OCI-LY1 (cell line): ENCODE measurements around the gene FOXK2.
A peak's percentile ranks its signal among the peaks of the same experiment; 100 is the strongest.

Experiments
- H2AFZ ChIP-seq: fragments of 200-600 bp; sonication (generic), shearing (Covaris generic); 2 replicates; pipeline ENCODE4 v1.6.0; 2014; ENCODE audit warnings: antibody characterized with exemption, mild to moderate bottlenecking, low read length
- H3F3A ChIP-seq: fragments of 200-600 bp; sonication (generic), shearing (Covaris generic); 2 replicates; pipeline ENCODE4 v1.6.0; 2014; ENCODE audit warnings: mild to moderate bottlenecking, antibody characterized with exemption, low read length, moderate library complexity; ENCODE audit not compliant: insufficient read depth
- H3K27ac ChIP-seq: fragments of 200-600 bp; sonication (generic); 2 replicates; pipeline ENCODE4 v1.5.1; 2014; ENCODE audit warnings: low read length, mixed run types, mild to moderate bottlenecking, low read depth; ENCODE audit not compliant: poor library complexity, severe bottlenecking
- H3K27me3 ChIP-seq: fragments of 200-600 bp; sonication (generic); 2 replicates; pipeline ENCODE4 v1.6.0; 2014; ENCODE audit warnings: antibody characterized with exemption, mild to moderate bottlenecking, low read length, moderate library complexity; ENCODE audit not compliant: insufficient read depth
- H3K36me3 ChIP-seq: fragments of 200-600 bp; sonication (generic); 2 replicates; pipeline ENCODE4 v1.6.1; 2014; ENCODE audit warnings: mild to moderate bottlenecking, antibody characterized with exemption, low read length, moderate library complexity, mixed read lengths; ENCODE audit not compliant: insufficient read depth
- H3K4me1 ChIP-seq: fragments of 200-600 bp; sonication (generic); 2 replicates; pipeline ENCODE4 v1.5.1; 2014; ENCODE audit warnings: mild to moderate bottlenecking, low read length, moderate library complexity; ENCODE audit not compliant: insufficient read depth, severe bottlenecking
- H3K4me2 ChIP-seq: fragments of 200-600 bp; sonication (generic), shearing (Covaris generic); 2 replicates; pipeline ENCODE4 v1.6.1; 2014; ENCODE audit warnings: low read length
- H3K4me3 ChIP-seq: fragments of 200-600 bp; sonication (generic); 2 replicates; pipeline ENCODE4 v1.5.1; 2014; ENCODE audit warnings: low read length, low read depth, mild to moderate bottlenecking, mixed read lengths; ENCODE audit not compliant: poor library complexity, severe bottlenecking
- H3K79me2 ChIP-seq: fragments of 200-600 bp; shearing (Covaris generic); 2 replicates; pipeline ENCODE4 v1.6.1; 2016; ENCODE audit warnings: mixed run types, low read length, mixed read lengths; ENCODE audit not compliant: insufficient read depth
- H3K9ac ChIP-seq: fragments of 200-600 bp; sonication (generic), shearing (Covaris generic); 2 replicates; pipeline ENCODE4 v1.6.1; 2014; ENCODE audit warnings: mild to moderate bottlenecking, low read length, mixed read lengths
- H3K9me2 ChIP-seq: fragments of 200-600 bp; sonication (generic), shearing (Covaris generic); 2 replicates; pipeline ENCODE4 v1.6.1; 2014; ENCODE audit warnings: low read depth, mild to moderate bottlenecking, low read length, mixed read lengths
- H3K9me3 ChIP-seq: fragments of 200-600 bp; shearing (Covaris generic); 2 replicates; pipeline ENCODE4 v1.6.1; 2014; ENCODE audit warnings: low read length, mixed read lengths
- H4K20me1 ChIP-seq: fragments of 200-600 bp; sonication (generic), shearing (Covaris generic); 2 replicates; pipeline ENCODE4 v1.6.0; 2016; ENCODE audit warnings: mild to moderate bottlenecking, low read length; ENCODE audit not compliant: insufficient read depth
- EZH2 ChIP-seq: fragments of 200-600 bp; sonication (generic), shearing (Covaris generic); IDR thresholded peaks from 2 replicates; pipeline ENCODE4 v1.8.0; 2017; ENCODE audit warnings: borderline replicate concordance, mixed run types, mild to moderate bottlenecking, antibody characterized with exemption, low read length, moderate library complexity, mixed read lengths
- TF ChIP-seq, protein P1 (sequence below): fragments of 200-600 bp; sonication (generic), shearing (Covaris generic); IDR thresholded peaks from 2 replicates; pipeline ENCODE4 v1.5.1; 2017; ENCODE audit warnings: mild to moderate bottlenecking, antibody characterized with exemption, low read length, moderate library complexity, mixed read lengths

FOXK2 gene

DNA sequence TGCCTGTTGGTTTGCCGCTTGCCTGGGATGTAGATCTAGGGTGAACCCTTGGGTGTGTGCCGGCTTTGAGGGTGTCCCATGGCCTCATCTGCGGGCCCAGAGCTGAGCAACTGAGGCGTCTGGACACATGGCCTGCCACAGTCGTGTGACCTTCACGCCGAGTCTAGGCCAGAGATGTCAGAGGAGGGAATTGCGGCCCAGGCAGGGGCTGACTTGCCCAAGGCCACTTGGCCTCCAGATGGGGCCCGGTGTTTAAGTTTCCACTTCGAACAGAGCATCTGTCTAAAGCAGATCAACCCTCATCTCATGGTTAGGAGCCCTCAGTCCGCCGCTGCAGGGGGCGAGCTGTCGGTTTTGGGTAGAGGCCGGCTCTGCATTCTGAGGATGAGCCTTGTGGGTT is 28.0 kb upstream of the FOXK2 start:
- H3K4me3 ChIP-seq: no peak overlapping the region
- H3K4me2 ChIP-seq: no peak overlapping the region
- 0 out of 2 replicates have a peak, but pooled peaks cover 5% of the 10 kb centered on the region for H3F3A ChIP-seq
- H3K27ac ChIP-seq: peak overlapping the region; percentile 92
- H3K4me1 ChIP-seq: peaks cover 57% of the 10 kb centered on the region
- H3K79me2 ChIP-seq: no peaks in the 10 kb centered on the region
- H2AFZ ChIP-seq: no peak overlapping the region
- no peaks in the 10 kb centered on the region for H3K9me3 ChIP-seq
- no peaks in the 10 kb centered on the region for H3K27me3 ChIP-seq
- H3K9ac ChIP-seq: no peak overlapping the region
- peaks cover 20% of the 10 kb centered on the region; the same call in 1 of the 2 replicates for H3K36me3 ChIP-seq
- H3K9me2 ChIP-seq: no peaks in the 10 kb centered on the region
- H4K20me1 ChIP-seq: no peaks in the 10 kb centered on the region
- TF ChIP-seq, protein P1, sequence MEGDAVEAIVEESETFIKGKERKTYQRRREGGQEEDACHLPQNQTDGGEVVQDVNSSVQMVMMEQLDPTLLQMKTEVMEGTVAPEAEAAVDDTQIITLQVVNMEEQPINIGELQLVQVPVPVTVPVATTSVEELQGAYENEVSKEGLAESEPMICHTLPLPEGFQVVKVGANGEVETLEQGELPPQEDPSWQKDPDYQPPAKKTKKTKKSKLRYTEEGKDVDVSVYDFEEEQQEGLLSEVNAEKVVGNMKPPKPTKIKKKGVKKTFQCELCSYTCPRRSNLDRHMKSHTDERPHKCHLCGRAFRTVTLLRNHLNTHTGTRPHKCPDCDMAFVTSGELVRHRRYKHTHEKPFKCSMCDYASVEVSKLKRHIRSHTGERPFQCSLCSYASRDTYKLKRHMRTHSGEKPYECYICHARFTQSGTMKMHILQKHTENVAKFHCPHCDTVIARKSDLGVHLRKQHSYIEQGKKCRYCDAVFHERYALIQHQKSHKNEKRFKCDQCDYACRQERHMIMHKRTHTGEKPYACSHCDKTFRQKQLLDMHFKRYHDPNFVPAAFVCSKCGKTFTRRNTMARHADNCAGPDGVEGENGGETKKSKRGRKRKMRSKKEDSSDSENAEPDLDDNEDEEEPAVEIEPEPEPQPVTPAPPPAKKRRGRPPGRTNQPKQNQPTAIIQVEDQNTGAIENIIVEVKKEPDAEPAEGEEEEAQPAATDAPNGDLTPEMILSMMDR: no peak
- no peak for TF ChIP-seq EZH2

DNA sequence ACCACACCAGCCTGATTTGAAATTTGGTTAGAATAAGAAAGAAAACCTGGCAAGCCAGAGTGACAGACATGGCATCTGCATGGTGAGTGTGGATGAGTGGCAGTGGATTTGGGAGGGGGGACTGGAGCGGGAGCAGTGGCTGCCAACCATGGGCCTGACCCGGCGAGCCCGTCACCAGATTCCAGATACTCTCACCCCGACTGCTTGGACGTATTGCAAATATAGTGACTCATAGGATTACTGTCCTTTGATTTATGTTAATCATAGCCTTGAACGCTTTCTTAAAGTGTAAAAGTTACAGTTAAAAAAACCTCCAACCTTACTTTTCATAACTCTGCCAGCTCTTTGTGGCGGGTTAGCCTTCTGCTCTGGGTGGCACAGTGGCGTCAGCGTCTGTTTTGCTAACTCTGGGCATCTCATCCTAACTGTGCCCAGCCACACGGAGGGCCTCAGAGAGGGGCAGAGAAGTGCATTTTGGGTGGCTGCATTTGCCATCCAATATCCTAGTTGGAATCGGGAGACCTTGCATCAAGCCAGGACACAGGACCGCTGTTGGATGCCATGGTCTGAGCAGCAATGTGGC is 26.8 kb upstream of the FOXK2 start:
- Histone ChIP-seq H3K4me2 (no peak overlapping the region), H3K27ac (peak overlapping the region; percentile 54), H3K27me3 (no peaks in the 10 kb centered on the region), H4K20me1 (no peaks in the 10 kb centered on the region), H3K36me3 (peaks cover 13% of the 10 kb centered on the region; the same call in 1 of the 2 replicates), H3F3A (0 out of 2 replicates have a peak, but pooled peaks cover 6% of the 10 kb centered on the region), H2AFZ (no peak overlapping the region), H3K9me2 (no peaks in the 10 kb centered on the region), H3K4me1 (peaks cover 66% of the 10 kb centered on the region), H3K9ac (no peak overlapping the region), H3K4me3 (no peak overlapping the region), H3K9me3 (no peaks in the 10 kb centered on the region), H3K79me2 (no peaks in the 10 kb centered on the region)
- TF ChIP-seq, protein P1: no peak
- no peak for TF ChIP-seq EZH2

- Histone ChIP-seq H3K79me2 (no peaks in the 10 kb centered on the region), H3K9me2 (no peaks in the 10 kb centered on the region), H3K4me2 (no peak overlapping the region), H3K4me1 (peaks cover 72% of the 10 kb centered on the region), H3K36me3 (peaks cover 9% of the 10 kb centered on the region; the same call in 1 of the 2 replicates), H3K27ac (peak overlapping the region; percentile 54), H3K4me3 (no peak overlapping the region), H3K9me3 (no peaks in the 10 kb centered on the region), H3F3A (0 out of 2 replicates have a peak, but pooled peaks cover 6% of the 10 kb centered on the region), H2AFZ (no peak overlapping the region), H3K27me3 (no peaks in the 10 kb centered on the region), H3K9ac (no peak overlapping the region), H4K20me1 (no peaks in the 10 kb centered on the region)
- TF ChIP-seq EZH2: no peak
- TF ChIP-seq, protein P1: no peak
Measured at GRCh38 chr17:82493226-82493781, 26.2 kb upstream of the FOXK2 start.
